NCI-H69 (cell line): Measurements from ENCODE around the gene POLE3.
"Not testable (repeated sequence)": the region's sequence is repeated elsewhere in the genome, so short reads cannot be mapped to it uniquely, and the experiment has no call there.

Experiments
- DNase-seq: peaks from one replicate; lab custom pipeline; 2025; lab: John Stamatoyannopoulos, UW

Gene POLE3

GRCh38 chr9:113376634-113377567 lies 33.6 kb downstream of the POLE3 start, which contains the start of gene HDHD3:
Gene HDHD3 (minus strand): TSS chr9:113376986. CDS start chr9:113374354, 2,632 bp downstream.
- peak; percentile 93 for DNase-seq

GRCh38 chr9:113375057-113376023 lies 35.1 kb downstream of the POLE3 start:
- no peak for DNase-seq

- DNase-seq, result no peak
Measured at GRCh38 chr9:113373676-113374392, 36.6 kb downstream of the POLE3 start.

- peak; percentile 13 for DNase-seq
Measured at GRCh38 chr9:113373256-113373655, 37.2 kb downstream of the POLE3 start.

- no peak for DNase-seq
Measured at GRCh38 chr9:113372059-113372458, 38.4 kb downstream of the POLE3 start.

GRCh38 chr9:113370806-113371325 lies 39.6 kb downstream of the POLE3 start:
- peak; percentile 35 for DNase-seq

- DNase-seq, result no peak
Measured at GRCh38 chr9:113369855-113370140, 40.7 kb downstream of the POLE3 start.

- no peak for DNase-seq
Measured at GRCh38 chr9:113368982-113369854, 41.3 kb downstream of the POLE3 start.

GRCh38 chr9:113368348-113368981 lies 42.0 kb downstream of the POLE3 start:
- no peak for DNase-seq

GRCh38 chr9:113365652-113366051 lies 44.8 kb downstream of the POLE3 start:
- DNase-seq, result not testable (repeated sequence)

- DNase-seq, result no peak
Measured at GRCh38 chr9:113364951-113365350, 45.5 kb downstream of the POLE3 start.

GRCh38 chr9:113363336-113363735 lies 47.1 kb downstream of the POLE3 start:
- no peak for DNase-seq

- DNase-seq, result peak; percentile 19
Measured at GRCh38 chr9:113361304-113362018, 49.0 kb downstream of the POLE3 start.

- no peak for DNase-seq
Measured at GRCh38 chr9:113360242-113360842, 50.1 kb downstream of the POLE3 start.

GRCh38 chr9:113359385-113359784 lies 51.1 kb downstream of the POLE3 start:
- DNase-seq, result no peak
